ENCODE data around the gene PEDS1.
A peak's percentile ranks its signal among the peaks of the same experiment; 100 is the strongest.
"Not testable (repeated sequence)": the region's sequence is repeated elsewhere in the genome, so short reads cannot be mapped to it uniquely, and the experiment has no call there.

Gene PEDS1

GRCh38 chr20:50163570-50164317 is 10.2 kb upstream of the PEDS1 start:
- DNase-seq (ENCODE audit: low spot score): no peak

GRCh38 chr20:50161494-50161893 is 8.0 kb upstream of the PEDS1 start:
- not testable (repeated sequence) for DNase-seq (ENCODE audit: low spot score)

- DNase-seq (ENCODE audit: low spot score): no peak
Observed at GRCh38 chr20:50153153-50153499, 397 bp downstream of the PEDS1 start.

GRCh38 chr20:50152394-50153152 is 950 bp downstream of the PEDS1 start:
- no peak for DNase-seq (ENCODE audit: low spot score)

GRCh38 chr20:50151034-50151743 is 2.3 kb downstream of the PEDS1 start:
- no peak for DNase-seq (ENCODE audit: low spot score)

- DNase-seq (ENCODE audit: low spot score): no peak
Observed at GRCh38 chr20:50149481-50150254, 3.9 kb downstream of the PEDS1 start.

GRCh38 chr20:50146732-50147662 is 6.5 kb downstream of the PEDS1 start:
- peak; percentile 84 for DNase-seq (ENCODE audit: low spot score)

GRCh38 chr20:50146214-50146613 is 7.3 kb downstream of the PEDS1 start:
- no peak for DNase-seq (ENCODE audit: low spot score)

GRCh38 chr20:50145566-50145965 is 8.0 kb downstream of the PEDS1 start:
- DNase-seq (ENCODE audit: low spot score): no peak

GRCh38 chr20:50144362-50144761 is 9.2 kb downstream of the PEDS1 start:
- no peak for DNase-seq (ENCODE audit: low spot score)

- DNase-seq (ENCODE audit: low spot score): no peak
Observed at GRCh38 chr20:50142812-50143211, 10.7 kb downstream of the PEDS1 start.

- DNase-seq (ENCODE audit: low spot score): no peak
Observed at GRCh38 chr20:50141811-50142561, 11.5 kb downstream of the PEDS1 start.

GRCh38 chr20:50141018-50141675 is 12.4 kb downstream of the PEDS1 start:
- DNase-seq (ENCODE audit: low spot score): no peak

- DNase-seq (ENCODE audit: low spot score): no peak
Observed at GRCh38 chr20:50140339-50140859, 13.1 kb downstream of the PEDS1 start.

- no peak for DNase-seq (ENCODE audit: low spot score)
Observed at GRCh38 chr20:50138479-50139393, 14.8 kb downstream of the PEDS1 start.

- DNase-seq (ENCODE audit: low spot score): no peak
Observed at GRCh38 chr20:50138120-50138478, 15.4 kb downstream of the PEDS1 start.

- not testable (repeated sequence) for DNase-seq (ENCODE audit: low spot score)
Observed at GRCh38 chr20:50137702-50138101, 15.8 kb downstream of the PEDS1 start.

- no peak for DNase-seq (ENCODE audit: low spot score)
Observed at GRCh38 chr20:50136822-50137599, 16.5 kb downstream of the PEDS1 start.
